HG03439 (cell line): ENCODE results near the gene GNG12.

Experiments
- ATAC-seq: cut with Tn5 transposase; IDR thresholded peaks from one replicate; pipeline ENCODE4 v1.9.1; 2021; ENCODE audit warnings: mild to moderate bottlenecking, moderate library complexity; ENCODE audit not compliant: unreplicated experiment

The GNG12 gene

GRCh38 chr1:67832737-67833601 is at the start of gene GNG12:
Gene GNG12 (minus strand): TSS chr1:67833467. CDS start chr1:67707686, 125,781 bp downstream.
- peak; percentile 52 for ATAC-seq

DNA sequence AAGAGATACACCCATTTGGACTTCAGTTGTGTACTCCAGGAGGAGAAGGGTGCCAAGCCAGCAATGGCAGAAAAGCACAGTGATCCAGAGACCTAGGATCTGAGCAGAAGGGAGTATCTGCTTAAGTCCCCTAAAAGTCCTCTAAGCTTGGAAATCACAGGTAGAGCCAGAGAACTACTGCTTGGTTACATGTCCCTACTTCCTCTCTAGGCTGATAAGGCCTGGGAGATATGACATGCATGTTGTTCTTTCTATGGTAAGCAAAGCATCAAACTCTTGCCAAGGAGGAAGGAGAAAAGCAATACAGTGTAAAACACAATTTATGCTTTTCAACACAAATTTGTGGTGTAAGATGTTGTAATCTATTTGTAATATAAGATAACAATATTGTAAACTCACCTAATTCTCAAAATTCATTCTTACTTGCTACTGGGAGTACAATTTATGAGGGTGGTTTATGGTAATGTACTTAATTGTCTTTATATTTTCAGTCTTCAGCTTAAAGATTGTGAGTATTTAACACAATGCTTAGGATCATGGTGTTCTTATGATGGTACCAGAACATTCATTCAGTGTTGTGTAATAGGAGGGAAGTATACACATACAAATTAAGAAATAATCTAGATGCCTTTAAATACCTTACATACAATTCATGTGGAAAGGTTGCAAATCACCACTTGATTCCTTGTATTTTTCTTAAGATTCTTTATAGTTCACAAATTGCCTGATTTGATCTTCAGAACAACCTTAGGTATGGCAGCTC is 49.1 kb upstream of the GNG12 start:
- ATAC-seq: no peak

DNA sequence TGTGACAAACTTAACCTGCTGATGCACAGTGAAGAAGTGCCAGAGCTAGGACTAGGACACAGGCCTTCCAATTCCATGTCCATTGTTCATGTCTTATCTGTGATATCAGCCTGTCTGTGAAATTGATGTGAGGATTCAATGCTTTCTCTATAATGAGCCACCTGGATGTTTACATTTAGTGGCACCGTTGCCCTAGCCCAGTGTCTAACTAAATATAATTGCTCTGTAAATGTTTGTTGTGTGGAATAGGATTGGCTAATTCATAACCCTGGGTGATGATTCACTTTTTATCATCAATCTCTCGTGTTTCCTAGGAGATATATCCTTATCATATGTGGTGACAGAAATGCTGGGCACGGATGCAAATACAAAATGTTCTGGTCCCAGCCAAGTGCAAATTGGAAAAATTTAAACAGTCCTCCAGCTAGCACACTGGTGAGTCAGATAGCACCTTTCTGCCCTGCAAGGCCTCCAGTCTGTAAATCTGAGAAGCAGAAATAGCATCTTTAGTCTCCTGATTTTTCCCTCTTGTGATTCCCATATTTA is 46.9 kb upstream of the GNG12 start:
- ATAC-seq: no peak

DNA sequence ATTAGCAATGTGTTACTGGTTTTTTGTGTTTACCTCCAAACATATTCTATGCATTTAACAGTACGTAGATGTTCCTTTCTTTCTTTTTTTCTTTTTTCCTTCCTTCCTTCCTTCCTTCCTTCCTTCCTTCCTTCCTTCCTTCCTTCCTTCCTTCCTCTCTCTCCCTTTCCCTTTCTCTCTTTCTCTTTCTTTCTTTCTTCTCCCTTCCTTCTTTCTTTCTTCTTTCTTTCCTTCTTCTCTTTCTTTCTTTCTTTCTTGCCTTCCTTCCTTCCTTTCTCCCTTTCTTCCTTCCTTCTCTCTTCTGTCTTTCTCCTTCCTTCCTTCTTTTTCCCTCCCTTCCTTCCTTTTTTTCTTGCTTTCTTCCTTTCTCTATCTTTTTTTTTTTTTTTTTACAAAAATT is 46.2 kb upstream of the GNG12 start:
- no peak for ATAC-seq

DNA sequence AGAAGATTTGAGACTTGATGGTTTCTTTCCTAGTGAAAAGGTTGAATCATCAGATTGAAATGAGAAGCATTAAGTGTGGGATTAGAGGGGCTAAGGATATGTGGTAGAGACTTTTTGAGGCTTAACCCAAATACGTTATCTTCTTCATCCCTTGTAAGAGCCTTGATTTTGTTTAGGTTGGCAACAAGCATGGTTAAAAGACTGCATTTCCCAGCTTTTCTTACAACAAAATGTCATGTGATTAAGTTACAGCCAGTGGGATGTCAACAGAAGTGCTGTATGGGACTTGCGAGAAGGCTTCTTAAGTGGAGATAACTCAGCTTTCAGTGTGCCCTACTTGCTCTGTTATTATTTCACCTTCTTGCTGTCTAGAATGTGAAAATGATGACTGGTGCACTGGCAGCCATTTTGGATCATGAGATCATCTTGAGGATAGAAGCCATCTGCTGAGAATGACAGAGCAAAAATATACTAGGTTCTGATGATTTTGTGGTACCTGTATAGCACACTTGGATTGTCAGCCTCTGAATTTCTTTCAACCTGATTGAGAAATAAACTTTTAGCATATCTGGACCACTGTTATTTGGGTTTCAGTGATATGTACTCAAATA is 41.3 kb upstream of the GNG12 start:
- ATAC-seq: no peak

DNA sequence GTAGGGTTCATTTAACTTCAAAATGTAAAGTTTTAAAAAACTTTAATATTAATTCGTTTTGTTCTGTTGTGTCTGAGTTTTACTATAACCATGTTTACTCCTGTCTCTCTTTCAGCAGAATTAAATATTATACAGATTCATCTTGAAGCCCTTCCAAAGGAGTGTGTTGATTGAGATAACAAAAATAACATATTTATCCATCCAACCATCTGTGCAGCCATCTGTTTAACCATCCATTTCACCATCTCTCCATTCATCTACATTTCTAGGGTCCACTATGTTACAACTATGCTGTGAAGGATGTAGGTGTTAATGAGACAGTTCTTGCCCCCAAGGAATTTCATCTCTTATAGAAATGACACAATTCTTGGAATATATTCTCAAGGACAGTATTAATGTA is 36.0 kb upstream of the GNG12 start:
- no peak for ATAC-seq

GRCh38 chr1:67863637-67864036 is 30.4 kb upstream of the GNG12 start:
- no peak for ATAC-seq

GRCh38 chr1:67862685-67863084 is 29.4 kb upstream of the GNG12 start:
- no peak for ATAC-seq

- ATAC-seq: no peak
Measured at GRCh38 chr1:67861856-67862516, 28.7 kb upstream of the GNG12 start.

DNA sequence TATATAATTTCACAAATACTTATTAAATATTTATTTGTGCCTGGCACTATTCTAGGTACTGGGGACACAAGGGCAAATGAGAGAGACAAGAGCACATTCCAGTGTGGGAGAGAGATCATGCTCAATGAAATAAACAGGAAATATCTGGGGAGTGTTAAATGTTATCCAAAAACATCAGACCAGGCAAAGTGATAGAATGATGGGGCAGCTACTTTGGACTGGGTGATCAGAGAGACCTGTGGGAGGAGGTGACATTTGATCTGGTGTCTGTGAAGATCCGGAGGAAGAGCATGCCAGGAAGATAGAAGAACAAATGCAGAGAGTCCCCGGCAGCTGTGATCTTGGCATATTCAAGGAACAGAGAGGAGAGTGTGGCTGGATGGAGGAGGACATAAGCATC is 27.5 kb upstream of the GNG12 start:
- no peak for ATAC-seq

DNA sequence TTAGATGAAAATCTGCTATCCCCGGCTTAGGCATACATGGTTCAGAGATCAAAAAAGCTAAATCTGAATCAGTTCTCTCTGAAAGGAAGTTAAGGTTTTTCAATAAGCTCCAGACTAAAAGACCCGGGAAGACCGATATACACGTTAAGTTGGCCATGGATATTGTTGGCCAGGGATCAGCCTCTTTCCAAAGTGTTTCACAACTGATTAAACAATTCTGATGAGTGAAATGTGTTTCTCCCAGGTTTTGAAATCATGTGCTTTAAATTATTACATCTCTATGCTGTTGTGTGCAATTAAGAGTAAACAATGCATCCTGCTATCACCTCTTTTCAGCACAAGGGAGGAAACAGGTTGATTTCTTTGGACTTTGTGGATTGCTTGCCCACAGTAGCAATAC is 23.7 kb upstream of the GNG12 start:
- ATAC-seq: no peak

DNA sequence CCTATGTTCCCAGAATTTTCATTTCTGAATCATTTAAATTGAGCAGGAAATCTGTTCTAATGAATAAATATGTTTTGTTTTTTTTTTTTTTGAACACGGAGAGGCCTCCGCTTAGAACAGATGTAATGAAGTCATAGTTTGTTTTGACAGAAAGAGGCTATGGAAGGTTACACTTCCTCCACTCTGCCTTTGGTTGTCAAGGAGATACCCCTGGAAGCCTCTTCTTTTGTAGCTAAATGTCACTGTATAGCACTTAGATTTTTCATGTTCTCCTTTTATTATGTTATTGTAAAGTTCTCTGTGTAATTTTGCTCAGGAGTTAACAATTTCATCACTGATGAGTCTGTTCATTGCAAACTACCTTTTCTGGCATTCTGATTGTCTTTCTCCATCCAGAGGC is 22.7 kb upstream of the GNG12 start:
- no peak for ATAC-seq

DNA sequence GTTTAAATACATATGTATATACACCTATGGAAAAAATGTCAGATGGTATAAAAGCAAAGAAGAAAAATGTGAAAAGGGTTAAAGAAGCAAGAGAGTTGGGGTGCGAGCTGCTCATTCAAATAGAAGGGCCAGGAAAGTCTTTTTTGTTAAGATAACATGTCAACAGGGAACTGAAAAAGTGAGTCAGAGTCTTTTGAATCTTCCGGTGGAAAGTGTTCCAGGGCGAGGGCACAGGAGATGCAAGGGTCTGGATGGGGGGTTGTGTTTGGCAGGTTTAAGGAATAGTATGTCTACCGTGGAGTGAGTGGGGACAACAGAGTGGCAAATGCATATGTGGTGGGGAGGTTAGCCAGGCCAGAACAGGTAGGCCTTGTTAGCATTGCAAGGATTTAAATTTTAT is 22.2 kb upstream of the GNG12 start:
- no peak for ATAC-seq

- ATAC-seq: no peak
Measured at GRCh38 chr1:67853704-67854103, 20.4 kb upstream of the GNG12 start.

DNA sequence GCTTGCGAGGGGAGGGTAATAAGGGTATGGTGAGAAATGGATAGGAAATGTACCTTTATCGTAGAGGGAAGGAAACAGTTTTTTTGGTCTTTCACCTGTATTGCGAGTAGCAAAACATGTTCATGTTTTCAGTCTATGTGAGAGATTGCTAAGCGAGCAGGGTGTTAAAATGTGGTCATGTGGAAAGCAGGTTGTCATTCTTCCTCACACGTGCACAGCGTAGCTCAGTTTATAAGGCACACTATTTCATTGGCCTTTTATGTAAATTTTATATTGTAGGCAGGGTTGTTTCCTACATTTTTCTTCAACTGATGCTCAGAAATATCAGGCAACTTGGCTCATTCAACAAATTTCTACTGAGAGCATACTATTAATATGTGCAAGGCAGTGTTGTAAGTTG is 18.5 kb upstream of the GNG12 start:
- no peak for ATAC-seq

DNA sequence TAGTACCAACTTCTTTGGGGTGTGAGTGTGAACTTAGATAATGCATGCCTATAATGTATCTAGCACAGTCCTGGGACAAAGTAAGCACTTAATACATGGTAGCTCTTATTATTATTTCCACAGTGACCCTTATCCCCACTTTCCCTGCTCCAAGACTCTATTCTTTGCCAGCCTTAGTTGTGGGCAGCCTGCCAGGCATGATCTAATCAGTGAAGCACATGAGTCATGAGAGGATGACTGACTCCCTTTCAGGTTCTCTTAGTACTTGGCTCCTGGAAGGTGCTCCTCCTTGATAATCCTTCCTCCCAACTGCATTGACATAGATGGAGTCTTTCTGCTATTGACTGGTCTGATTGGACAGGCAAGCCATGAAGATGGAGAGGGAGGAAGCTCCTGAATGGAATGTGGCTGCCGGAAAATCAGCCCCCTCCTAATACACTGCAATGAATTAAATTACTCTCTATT is 17.4 kb upstream of the GNG12 start:
- no peak for ATAC-seq

DNA sequence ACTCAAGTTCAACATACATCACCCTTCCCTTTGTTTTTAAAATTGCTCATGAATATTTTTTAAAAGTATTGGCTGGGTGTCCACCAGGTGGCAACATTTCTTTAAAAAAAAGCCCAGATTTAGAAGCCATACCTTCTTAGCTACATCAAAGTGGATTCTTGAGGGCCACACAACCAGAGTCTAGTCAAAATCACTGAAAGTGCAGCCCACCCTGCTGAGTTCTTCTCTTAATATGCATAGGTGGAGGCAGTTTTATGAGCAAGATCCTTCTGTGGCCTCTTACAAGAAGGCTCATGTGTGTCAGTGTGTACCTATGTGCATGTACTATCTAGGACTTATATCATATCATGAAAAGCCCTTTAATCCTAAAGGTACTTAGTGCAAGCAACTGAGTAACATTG is 16.9 kb upstream of the GNG12 start:
- ATAC-seq: no peak

GRCh38 chr1:67847466-67847865 is 14.2 kb upstream of the GNG12 start:
- no peak for ATAC-seq

- no peak for ATAC-seq
Measured at GRCh38 chr1:67846538-67846937, 13.3 kb upstream of the GNG12 start.

GRCh38 chr1:67844988-67845387 is 11.7 kb upstream of the GNG12 start:
- ATAC-seq: no peak

DNA sequence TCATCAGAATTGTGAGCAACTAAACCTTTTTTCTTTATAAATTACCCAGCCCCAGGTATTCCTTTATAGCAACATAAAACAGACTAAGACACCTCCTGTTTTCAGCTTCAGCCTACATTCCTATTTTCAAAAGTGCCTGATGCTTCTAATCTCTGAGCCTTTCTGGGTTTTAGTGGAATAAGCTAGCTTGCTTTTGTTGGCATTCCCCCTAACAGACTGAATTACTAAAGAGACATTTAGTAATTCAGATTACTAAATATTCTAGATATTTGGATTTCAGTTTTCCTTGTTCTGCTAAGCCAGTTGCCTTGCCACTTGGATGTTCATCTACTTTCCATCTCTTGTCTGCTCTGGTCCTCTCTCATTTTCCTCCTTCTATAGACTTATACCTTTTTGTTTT is 10.5 kb upstream of the GNG12 start:
- ATAC-seq: no peak
